Umbilical cord (tissue), 2 donors: ENCODE data around the gene GRK4. TPM values are rescaled to one million over a fixed set of nuclear protein-coding genes. Genes with fewer than 3 reads are reported as not detected.

Source experiments
- DNase-seq: peaks from one replicate; pipeline ENCODE4 v3.0.0-alpha.2; 2015; ENCODE audit warnings: low spot score
- total RNA-seq: library from RNA; depleted of rRNA; stranded (reverse); fragments of >200 nt; gene quantifications from one replicate; pipeline ENCODE4 v1.2.3, GENCODE V29; 2014; ENCODE audit warnings: low replicate concordance; ENCODE audit not compliant: insufficient read depth

Gene GRK4
- total RNA-seq, 1 donor from 2014 or later, result 5.5 TPM

DNA sequence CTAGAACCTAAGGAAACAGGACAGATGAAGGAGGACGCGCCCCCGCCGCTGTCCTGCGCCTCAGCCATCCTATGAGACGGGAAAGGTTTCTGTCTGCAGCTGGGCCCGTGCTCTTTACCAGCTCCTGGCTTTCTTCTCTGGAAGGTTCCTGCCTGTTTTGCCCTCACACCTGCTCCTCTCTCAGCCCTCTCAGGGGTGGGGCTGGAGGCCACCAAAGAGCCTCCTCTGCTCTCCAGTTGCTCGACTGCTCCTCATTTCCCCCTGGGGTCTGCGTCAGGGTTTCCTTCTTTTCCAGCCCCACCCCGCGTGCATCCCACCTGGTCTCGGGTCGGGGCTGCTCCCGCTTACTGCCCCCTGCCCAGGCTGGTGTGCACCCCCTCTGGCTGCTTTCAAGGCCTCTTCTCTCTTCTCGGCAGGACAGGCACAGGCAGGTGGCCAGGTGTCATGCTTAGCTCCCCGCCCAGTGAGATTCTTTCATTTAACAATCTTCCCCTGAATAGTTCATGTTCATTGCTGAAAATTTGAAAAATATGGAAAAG lies 106.4 kb downstream of the GRK4 start:
- DNase-seq, result no peak

DNA sequence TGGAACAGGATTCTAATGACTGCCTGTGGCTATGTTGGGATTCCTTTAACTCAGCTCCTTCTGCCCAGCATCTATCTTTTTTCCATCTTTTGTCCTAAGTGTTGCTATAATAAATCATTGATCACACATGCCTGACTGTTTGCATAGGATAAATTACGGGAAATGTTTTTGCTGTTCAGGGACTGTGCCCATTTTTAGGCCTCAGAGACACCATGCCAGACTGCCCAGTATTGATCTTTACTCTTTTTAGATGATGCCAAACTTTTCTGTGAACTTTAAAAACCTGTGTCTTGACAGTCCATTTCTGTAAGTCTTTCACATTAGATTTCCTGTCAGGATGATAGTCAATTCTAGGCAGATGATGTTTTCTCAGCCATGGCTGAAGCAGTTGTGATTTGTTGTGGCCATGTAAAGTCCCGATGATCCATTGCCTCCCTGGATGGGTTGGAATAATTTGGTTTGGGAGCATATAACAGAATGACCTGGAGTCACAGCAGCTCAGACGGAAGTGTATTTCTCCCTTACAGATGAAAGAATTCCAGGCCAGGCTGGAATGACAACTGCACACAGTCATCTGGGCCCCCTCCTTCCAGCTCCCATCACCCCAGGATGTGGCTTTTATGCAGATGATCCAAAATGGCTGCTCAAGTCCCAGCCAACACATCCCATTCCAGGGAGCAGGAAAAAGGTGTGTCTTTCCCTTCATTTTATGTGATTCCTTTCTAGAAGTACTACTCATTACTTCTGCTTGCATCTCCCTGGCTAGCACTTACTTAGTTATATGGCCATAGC lies 107.5 kb downstream of the GRK4 start:
- no peak for DNase-seq

DNA sequence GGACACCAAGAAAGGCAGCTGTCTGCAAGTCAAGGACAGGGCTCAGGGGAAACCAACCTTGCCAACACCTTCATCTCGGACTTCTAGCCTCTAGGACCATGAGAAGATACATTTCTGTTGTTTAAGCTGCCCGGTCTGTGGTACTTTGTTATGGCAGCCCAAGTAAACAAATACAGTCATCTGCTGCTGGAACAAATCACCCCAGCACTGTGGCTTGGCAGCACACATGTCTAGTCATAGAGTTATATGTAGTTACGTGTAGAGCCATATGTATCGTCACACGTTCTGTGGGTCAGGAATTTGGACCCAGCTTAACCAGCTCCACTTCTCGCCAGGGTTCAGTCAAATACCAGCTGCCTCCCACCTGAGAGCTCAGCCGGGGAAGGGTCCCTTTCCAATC lies 108.4 kb downstream of the GRK4 start:
- DNase-seq, result no peak

DNA sequence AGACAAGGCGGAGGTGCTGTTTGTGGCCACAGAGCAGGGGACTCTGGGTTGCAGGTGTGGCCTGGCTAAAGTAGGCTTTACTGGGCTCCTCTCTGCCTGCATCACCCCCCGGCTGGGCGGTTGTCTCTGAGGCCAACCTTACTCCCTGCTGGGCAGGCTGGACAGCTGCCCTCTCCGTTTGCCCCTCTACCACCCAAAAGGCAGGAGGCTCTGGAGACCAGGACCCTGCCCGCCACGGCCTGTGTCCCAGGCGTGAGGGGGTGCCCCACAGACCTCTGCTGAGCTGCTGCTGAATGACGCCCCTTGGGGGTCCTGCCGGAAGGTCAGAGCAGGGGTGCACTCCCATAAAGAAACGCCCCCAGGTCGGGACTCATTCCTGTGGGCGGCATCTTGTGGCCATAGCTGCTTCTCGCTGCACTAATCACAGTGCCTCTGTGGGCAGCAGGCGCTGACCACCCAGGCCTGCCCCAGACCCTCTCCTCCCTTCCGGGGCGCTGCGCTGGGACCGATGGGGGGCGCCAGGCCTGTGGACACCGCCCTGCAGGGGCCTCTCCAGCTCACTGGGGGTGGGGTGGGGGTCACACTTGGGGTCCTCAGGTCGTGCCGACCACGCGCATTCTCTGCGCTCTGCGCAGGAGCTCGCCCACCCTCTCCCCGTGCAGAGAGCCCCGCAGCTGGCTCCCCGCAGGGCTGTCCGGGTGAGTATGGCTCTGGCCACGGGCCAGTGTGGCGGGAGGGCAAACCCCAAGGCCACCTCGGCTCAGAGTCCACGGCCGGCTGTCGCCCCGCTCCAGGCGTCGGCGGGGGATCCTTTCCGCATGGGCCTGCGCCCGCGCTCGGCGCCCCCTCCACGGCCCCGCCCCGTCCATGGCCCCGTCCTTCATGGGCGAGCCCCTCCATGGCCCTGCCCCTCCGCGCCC lies 110.0 kb downstream of the GRK4 start:
- peak; percentile 30 for DNase-seq

DNA sequence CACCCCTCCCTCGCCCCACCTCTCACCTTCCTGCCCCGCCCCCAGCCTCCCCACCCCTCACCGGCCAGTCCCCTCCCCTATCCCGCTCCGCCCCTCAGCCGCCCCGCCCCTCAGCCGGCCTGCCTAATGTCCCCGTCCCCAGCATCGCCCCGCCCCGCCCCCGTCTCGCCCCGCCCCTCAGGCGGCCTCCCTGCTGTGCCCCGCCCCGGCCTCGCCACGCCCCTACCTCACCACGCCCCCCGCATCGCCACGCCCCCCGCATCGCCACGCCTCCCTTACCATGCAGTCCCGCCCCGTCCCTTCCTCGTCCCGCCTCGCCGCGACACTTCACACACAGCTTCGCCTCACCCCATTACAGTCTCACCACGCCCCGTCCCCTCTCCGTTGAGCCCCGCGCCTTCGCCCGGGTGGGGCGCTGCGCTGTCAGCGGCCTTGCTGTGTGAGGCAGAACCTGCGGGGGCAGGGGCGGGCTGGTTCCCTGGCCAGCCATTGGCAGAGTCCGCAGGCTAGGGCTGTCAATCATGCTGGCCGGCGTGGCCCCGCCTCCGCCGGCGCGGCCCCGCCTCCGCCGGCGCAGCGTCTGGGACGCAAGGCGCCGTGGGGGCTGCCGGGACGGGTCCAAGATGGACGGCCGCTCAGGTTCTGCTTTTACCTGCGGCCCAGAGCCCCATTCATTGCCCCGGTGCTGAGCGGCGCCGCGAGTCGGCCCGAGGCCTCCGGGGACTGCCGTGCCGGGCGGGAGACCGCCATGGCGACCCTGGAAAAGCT lies 110.9 kb downstream of the GRK4 start, which contains the start of the genes HTT and HTT-AS:
HTT (plus strand) TSS at position 604 of the 768 bp plus-strand sequence; CDS start at position 749, 145 bp downstream.
HTT-AS (minus strand) TSS at position 461 of the 768 bp plus-strand sequence.
- peak; percentile 98 for DNase-seq

- peak; percentile 79 for DNase-seq
Observed at GRCh38 chr4:3074846-3075651, 111.7 kb downstream of the GRK4 start.

DNA sequence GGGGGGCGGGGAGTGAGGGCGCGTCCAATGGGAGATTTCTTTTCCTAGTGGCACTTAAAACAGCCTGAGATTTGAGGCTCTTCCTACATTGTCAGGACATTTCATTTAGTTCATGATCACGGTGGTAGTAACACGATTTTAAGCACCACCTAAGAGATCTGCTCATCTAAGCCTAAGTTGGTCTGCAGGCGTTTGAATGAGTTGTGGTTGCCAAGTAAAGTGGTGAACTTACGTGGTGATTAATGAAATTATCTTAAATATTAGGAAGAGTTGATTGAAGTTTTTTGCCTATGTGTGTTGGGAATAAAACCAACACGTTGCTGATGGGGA lies 112.2 kb downstream of the GRK4 start:
- no peak for DNase-seq

- no peak for DNase-seq
Observed at GRCh38 chr4:3077796-3078195, 114.4 kb downstream of the GRK4 start.

DNA sequence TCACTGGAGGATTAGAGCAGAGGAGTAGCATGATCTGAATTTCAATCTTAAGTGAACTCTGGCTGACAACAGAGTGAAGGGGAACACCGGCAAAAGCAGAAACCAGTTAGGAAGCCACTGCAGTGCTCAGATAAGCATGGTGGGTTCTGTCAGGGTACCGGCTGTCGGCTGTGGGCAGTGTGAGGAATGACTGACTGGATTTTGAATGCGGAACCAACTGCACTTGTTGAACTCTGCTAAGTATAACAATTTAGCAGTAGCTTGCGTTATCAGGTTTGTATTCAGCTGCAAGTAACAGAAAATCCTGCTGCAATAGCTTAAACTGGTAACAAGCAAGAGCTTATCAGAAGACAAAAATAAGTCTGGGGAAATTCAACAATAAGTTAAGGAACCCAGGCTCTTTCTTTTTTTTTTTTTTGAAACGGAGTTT lies 116.3 kb downstream of the GRK4 start:
- no peak for DNase-seq

GRCh38 chr4:3082925-3083515 lies 119.6 kb downstream of the GRK4 start:
- DNase-seq, result no peak

GRCh38 chr4:3083732-3084131 lies 120.4 kb downstream of the GRK4 start:
- DNase-seq, result no peak

GRCh38 chr4:3085948-3086670 lies 122.7 kb downstream of the GRK4 start:
- no peak for DNase-seq

- no peak for DNase-seq
Observed at GRCh38 chr4:3087115-3087797, 123.9 kb downstream of the GRK4 start.

Other genes with a start within 250 kb of the GRK4 start
- gene TNIP2, start 207.2 kb upstream of the GRK4 start, total RNA-seq, result 25.5 TPM
- gene SH3BP2, start 170.5 kb upstream of the GRK4 start, total RNA-seq, result 41.2 TPM
- 182 TPM for gene ADD1, start 119.7 kb upstream of the GRK4 start, total RNA-seq
- gene NOP14, start 165 bp upstream of the GRK4 start, total RNA-seq, result 10.1 TPM
- not detected for gene HTT-AS, start 111.0 kb downstream of the GRK4 start, total RNA-seq
- 45.3 TPM for gene HTT, start 111.1 kb downstream of the GRK4 start, total RNA-seq